ENCODE data around the gene SYNPO2.
"Not testable (repeated sequence)": the region's sequence is repeated elsewhere in the genome, so short reads cannot be mapped to it uniquely, and the experiment has no call there.

The SYNPO2 gene

DNA sequence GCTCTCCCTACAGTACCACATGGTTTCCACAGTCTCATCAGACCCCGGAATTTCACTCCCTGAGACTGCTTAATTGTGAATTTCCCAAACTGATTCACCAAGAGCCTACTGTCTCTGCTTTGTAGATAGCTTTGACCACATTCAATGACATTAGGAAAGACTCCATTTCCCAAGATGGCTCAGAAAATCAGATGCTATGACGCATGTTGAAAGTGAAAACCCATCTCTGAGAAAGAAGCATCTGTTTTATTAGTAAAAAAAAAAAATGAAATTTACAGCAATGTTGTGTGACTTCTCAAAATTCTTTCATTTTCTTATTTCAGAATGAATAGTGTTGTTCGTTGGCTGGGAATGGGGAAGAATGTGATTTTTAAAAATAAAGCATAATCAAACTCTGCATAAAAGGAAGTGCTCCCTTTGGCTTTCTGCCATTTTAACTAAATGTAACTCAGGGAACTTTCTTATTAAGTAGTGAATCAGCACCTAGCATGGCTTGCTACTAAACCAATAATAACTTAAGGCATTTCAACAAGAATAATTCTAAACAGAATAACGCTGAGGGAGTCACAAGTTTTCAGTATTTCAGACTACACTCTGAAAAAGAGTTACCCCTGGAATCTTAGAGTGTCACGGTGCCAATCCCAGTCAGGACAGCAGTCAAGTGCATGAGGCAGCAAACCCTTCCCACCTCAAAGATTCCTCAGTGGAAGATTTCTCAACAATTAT lies 149.6 kb downstream of the SYNPO2 start:
- no peak for DNase-seq

DNA sequence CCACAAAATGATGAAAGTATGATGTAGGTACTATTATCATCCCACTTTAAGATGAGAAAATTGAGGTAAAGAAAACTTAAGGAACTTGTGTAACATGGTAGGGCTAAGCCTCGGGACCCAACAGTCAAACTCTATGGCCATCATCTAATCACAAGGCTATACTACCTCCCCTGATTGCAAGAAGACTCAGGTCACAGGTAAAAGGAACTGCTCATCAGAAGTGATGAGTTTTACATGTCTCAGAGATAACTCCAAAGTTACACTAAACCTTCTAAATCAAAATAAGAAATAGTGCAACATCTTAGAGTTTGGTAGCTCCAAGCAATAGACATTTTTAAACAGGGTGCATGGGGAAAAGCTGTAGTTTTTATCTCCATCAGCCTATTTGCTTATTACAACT lies 150.5 kb downstream of the SYNPO2 start:
- DNase-seq = no peak

DNA sequence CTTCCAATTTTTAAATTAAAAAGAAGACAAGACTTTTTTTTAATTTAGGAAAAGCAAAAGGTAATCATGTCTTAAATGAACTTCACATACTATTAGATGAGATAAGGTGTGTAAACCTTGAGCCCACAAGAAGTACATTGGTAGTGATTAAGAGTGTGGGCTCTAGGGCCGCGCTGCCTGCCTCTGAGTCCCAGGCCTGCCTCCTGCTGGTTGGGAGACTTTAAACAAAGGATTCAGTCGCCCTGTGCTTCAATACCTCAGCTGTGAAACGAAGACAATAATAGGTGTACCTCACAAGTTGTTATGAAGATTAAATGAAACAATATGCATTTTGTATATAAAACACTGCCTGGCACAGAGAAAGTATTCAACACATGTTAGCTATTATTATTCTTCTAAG lies 151.1 kb downstream of the SYNPO2 start:
- no peak for DNase-seq

DNA sequence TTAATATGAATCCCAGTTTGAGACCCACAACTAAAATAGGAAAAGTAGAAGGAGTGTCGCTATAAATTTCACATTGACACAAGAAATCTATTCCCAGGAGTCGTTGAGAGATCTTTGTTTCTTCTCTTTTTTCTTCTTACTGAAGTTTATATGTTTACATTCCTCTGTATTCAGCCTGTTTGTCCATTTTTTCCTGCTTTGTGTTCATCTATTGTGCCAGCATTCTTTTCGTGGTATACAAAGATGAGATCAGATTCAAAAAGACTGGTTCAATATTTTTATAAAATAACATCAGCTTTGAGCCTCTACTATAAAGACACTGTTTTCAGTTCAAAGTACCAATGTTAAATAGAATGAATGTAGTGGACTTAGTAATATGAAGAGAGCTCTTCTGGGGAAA lies 151.6 kb downstream of the SYNPO2 start:
- no peak for DNase-seq

DNA sequence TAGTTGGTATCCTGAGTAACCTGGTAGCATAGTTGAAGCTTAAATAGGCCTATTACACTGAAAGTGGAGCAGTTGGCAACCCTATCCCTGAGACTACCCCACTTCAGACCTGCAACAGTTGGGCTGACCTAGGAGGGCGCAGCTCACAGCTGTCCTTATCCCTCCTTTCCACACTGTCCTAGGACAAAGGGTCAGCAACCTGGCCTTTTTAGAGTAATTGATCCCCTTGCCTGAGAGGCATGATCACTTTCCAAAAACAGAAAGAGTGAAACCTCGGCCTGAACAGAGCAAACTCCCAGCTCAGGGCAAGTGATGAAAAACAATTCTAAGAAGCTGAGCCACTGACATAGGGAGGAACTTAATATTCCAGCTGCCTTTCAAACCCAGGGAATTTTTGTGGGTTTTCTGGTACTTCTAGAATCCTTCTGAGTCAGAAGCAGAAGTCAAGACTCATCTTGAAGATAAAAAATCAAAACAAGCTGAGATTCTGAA lies 152.1 kb downstream of the SYNPO2 start:
- no peak for DNase-seq

DNA sequence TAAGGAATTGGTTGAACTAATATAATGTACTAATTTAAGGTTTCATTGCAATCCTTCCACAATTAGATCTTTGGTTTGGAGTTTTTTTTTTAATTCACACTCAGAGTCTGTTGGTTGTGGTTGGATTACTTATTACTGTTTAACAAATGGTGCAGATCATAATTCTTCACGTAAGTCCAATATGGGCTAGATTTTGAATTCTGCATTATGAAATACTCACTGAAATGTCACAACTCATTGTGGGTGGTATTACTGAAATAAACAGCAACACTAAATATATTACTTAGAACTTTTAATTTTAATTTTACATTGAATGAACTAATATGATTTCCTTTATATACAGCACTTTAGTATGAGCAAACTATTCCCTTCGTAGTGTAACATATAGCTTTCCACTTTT lies 152.7 kb downstream of the SYNPO2 start:
- DNase-seq = no peak

DNA sequence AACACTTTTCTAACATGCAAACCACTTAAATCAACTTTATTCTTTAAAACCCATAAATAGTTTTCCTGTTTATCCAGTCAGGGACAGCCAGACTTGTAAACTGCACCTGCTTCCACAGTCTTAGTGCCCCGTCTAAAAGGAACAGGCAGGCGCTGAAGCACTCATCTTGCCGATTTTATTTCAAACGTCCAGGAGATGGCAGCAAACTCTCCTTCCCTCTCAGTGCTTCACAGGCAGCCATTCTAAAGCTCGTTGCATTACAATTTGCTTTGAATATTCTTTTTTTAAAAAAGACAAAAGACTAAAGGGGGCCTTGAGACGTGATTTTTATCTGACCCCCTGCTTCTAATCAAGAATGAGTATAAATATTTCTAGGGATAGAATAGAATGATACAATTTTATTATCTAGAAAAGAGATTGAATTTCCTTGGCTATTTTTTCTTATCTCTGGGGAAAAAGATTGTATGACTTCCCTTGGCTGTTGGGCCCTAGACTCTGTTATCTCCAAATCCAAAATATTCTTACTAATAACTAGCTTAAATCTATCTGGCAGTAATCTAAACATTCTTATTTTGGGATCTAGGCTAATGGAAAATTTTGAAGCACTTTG lies 153.4 kb downstream of the SYNPO2 start:
- DNase-seq = peak; percentile 76

DNA sequence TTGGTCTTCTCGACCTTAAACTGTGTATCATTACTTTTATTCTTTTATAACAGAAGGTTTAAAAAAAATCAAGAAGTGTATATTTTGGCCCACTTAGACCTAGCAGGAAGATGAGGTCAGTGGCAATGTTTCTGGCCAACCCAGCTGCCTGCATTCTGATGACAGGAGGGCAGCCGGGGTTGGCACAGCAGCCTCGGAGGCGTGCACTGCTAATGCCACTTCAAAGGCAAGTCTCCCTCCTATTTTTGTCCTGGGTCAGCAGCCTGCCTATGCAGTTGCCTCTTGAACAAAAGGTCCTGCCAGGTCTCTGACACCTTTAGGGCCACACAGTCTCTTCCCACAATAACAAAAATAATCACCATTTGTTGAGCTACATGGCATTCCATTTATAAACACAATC lies 157.6 kb downstream of the SYNPO2 start:
- no peak for DNase-seq

DNA sequence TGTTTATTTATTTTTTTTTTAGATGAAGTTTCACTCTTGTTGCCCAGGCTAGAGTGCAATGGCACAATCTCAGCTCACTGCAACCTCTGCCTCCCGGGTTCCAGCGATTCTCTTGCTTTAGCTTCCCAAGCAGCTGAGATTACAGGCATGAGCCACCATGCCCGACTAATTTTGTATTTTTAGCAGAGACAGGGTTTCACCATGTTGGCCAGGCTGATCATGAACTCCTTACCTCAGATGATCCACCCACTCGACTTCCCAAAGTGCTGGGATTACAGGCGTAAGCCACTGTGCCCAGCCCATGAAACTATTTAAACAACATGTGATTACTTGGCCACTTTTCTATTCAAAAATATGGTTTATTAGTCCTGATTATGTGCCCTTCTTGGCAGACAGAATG lies 158.4 kb downstream of the SYNPO2 start:
- DNase-seq = not testable (repeated sequence)

DNA sequence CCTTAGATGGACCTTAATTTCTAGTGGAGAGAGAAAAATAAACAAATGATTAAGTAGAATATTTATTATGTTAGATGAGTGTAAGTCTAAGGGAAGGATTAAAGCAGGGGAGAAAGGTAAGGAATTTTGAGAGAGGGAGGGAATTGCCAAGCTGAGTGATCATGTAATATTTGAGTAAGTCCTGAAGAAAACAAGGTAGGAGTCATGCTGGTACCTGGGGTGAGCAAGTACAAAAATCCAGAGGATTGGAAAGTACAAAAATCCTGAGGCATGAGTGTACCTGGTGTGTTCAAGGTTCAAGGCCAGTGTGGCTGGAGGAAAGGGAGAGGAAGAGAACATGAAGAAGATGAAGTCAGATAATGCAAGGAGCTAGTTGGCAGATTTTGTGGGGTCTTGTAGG lies 159.8 kb downstream of the SYNPO2 start:
- no peak for DNase-seq

DNA sequence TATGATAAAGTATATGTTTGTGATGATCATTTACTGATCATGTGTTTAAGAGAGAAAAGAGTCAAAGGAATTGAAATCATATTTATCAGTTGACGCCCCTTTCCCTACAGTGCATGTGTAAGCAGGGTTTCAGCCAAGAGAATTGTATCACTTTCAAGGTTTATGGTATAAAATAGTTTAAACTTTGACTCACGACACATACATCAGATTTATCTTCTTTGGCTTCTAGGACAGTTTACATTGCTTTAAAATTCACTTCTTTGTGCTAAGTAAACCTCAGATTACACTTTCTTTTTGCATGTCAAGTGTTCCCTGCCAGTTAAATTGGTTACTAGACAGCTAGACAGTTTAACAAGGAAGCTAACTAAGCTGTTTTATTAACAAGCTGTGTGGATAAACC lies 160.7 kb downstream of the SYNPO2 start:
- DNase-seq = no peak

DNA sequence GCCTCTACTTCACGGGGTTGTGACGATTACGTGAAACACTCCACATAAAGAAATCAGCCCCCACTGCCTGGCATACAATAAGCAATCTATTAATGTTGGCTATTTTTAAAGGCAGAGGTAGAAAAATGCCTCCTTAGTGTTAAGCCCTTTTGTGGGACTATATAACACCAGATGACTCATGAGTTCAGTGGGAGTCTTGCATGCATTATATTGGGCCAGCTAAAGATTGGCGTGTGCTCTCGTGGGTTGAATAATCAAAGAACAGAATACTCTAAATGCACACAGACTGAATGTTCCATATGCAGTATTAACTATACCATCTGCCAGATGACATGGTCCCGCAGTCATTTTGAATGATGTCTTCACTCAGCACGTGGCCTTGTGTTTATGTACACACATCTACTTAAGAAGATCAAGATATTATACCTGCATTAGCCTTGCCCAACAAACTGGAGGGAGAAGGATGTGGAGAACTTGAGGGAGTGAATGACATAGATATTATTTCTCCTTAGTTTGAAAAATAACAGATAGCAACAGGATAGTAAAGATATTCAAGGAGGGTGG lies 162.0 kb downstream of the SYNPO2 start:
- DNase-seq = no peak

DNA sequence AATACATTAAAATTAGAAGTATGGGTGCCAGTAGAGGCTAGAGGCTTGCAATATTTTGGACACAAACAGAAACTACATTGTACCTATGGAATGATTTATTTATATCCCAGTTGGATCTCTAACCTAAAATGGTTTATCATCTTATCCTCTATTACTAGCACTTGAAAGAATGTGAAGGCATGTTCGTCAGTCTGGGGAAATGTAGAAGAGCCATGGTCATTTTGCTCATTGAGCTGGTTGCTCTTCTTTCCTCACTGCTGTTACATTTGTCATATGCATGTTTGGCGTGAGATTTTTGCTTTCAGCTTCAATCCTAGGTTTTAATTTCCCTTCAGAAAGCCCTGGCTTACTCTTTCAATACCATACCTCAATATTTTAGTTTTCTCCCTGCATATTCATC lies 164.6 kb downstream of the SYNPO2 start:
- DNase-seq = no peak

DNA sequence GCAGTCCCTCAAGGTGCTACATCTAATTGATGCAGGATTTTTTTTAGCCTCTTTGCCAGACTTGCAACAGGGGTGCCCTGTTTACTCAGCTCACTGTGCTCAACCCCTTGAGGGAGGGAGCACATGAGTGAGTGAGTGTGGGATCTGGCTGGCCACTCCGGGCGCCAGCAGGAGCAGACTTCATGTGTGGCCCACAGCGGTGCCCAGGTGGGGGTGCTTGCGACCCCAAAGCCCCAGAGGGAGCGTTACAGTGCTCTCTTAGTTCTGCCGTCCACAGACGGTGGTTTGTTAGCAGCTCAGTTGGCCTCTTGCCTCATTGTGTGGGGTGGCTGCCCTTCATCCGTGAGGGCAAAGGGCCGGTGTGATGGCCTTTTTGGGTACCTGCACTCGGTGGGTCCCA lies 165.3 kb downstream of the SYNPO2 start:
- DNase-seq = no peak

DNA sequence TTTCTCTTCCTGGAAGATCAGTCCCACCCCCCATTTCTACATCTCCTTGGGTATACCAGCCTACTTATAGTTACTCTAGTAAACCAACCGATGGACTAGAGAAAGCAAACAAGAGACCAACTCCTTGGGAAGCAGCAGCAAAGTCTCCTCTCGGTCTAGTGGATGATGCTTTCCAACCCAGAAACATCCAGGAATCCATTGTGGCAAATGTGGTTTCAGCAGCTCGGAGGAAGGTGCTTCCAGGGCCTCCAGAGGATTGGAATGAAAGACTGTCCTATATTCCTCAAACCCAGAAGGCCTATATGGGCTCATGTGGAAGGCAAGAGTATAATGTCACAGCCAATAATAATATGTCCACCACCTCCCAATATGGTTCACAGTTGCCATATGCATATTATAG lies 168.8 kb downstream of the SYNPO2 start:
- no peak for DNase-seq

DNA sequence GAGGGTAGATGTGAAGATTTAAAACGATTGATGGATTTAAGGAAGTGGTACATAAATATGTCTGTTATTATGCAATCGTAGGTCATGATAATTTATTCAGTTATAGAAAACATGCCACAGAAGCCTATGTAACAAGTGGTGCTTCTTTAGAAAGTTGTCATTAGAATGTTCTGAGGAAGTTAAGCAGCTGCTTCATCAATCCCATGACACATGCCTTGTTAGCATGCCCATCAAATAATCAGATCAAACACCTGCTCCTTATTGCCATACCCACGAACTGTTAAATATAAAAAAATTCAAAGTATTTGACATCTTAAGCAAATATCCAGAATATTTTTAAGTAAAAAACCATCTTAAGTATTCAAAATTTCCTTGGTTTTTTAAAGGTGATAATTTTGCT lies 170.6 kb downstream of the SYNPO2 start:
- no peak for DNase-seq

DNA sequence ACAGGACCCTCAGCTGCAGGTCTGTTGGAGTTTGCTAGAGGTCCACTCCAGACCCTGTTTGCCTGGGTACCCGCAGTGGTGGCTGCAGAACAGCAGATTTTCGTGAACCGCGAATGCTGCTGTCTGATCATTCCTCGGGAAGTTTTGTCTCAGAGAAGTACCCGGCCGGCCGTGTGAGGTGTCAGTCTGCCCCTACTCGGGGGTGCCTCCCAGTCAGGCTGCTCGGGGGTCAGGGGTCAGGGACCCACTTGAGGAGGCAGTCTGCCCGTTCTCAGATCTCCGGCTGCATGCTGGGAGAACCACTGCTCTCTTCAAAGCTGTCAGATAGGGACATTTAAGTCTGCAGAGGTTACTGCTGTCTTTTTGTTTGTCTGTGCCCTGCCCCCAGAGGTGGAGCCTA lies 178.5 kb downstream of the SYNPO2 start:
- DNase-seq = not testable (repeated sequence)

DNA sequence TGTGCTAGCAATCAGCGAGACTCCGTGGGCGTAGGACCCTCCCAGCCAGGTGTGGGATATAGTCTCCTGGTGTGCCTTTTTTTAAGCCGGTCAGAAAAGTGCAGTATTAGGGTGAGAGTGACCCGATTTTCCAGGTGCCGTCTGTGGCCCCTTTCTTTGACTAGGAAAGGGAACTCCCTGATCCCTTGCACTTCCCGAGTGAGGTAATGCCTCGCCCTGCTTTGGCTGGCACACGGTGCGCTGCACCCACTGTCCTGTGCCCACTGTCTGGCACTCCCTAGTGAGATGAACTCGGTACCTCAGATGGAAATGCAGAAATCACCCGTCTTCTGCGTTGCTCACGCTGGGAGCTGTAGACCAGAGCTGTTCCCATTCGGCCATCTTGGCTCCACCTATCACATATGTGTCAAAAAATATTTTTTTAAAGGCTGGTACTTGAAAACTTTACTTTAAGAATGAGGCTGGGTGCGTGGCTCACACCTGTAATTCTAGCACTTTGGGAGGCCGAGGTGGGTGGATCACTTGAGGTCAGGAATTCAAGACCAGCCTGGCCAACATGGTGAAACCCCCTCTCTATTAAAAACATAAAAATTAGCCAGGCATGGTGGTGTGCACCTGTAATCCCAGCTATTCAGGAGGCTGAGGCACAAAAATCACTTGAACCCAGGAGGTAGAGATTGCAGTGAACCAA lies 179.2 kb downstream of the SYNPO2 start:
- DNase-seq = not testable (repeated sequence)

DNA sequence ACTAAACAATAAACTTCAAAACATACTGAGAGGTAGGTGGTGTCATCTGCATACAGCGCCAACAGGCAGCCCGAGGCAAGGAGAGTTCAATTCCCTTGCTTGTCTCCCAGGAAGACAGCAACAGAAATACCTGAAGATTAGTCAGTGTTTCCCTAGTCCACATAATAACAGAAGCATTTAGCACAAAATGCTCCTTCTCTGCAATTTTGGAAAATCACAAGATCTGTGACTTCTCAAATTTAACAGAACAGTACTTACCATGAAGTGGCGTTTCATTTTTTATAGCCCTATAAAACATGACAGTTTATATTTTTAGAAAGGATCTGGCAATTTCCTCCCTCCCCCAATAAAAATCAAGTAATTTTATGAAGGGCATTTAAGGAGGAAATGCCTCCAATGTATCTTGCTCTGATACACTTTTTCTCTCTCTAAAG lies 179.9 kb downstream of the SYNPO2 start:
- DNase-seq = no peak

DNA sequence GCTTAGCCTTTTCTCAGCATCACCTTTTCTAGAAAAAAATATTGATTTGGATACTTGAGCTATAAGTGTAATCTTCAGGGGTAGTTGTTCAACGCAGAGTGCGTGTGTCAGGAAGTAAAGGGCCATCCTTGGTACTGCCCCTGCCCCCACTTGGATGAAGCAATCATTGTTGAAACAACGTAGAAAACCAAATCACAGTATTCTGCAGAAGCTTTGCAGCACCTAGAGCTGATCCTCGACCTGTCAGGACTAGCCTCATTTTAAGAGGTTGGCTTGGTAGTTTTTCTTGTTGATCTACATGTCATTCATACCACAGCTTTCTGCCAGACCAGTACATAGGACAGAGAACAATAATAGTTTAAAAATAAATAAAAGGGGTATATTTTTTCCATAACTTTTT lies 181.6 kb downstream of the SYNPO2 start:
- no peak for DNase-seq

DNA sequence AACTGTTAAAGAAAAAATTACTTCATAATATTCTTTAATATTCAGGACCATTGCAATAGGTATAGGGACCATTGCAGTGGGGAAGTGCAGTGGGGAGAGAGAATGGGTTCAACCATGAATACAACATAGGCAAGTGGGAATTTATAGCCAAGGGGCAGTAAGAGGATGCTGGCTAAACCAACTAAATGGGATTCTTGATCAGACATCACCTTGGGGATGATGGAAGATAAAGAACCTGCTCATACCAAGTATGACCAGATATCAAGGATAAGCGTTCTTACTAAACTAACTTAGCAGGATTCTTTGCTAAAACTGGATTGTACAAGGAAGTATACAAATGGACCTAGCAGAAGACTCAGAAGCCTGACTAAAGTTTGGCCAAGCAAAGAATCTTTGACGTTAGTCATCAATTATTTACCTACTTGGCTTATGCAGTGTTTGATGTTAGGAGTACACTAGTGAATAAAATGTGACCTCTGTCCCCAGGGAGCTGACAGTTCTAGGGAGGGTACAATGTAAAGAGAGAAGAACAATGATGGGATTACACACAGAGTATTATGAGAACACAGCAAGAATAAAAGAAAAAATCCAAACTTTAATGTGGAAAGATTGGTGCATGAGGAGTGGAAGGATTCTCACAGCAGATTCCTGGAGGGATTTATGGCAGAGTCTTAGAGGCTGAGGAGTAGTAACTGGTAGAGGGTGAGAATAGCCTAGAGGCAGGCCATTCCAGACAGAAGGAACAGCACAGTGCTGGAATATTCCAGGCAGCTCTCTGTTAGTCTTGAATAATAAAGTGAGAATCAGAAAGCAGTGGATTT lies 192.3 kb downstream of the SYNPO2 start:
- no peak for DNase-seq

DNA sequence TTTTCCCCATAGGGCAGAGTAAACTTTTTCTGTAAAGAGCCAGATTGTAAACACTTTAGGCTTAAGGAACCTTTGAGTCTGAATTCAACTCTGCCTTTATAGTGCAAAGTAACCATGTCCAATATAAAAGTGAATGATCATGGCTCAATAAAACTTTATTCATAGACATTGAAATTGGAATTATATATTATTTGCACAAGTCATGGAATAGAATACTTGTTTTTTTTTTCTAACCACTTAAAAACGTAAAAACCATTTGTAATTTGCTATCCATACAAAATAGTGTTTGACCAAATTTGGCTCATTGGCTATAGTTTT lies 192.8 kb downstream of the SYNPO2 start:
- no peak for DNase-seq

DNA sequence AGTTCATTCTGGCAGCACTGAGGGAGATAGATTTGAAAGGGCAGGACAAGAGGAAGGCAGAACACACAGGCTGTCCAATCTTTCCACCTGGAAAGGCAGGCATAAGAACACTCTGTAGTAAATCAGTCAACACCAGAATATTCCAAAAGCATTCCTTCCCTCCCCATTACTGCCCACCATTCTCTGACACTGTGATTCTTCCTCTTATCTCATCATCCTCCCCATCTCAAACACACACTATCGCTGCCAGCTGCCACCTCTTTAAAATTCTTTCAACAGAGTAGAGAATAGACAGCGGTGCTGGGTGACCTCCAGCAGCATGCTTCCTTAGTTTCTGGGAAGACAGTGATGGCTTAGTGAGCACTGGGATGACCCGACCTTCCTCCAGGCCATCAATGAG lies 193.3 kb downstream of the SYNPO2 start:
- no peak for DNase-seq
